GM10847 (cell line): ENCODE data around the gene ZMAT5.

Source experiments
- POLR2A ChIP-seq: IDR thresholded peaks from 2 replicates; pipeline ENCODE4 v1.6.1; 2011; ENCODE audit not compliant: insufficient read length; ENCODE audit errors: extremely low read depth

Gene ZMAT5

GRCh38 chr22:29742326-29742725, 24.5 kb downstream of the ZMAT5 start:
- no peak for TF ChIP-seq POLR2A

- no peak for TF ChIP-seq POLR2A
Measured at GRCh38 chr22:29741926-29742325, 24.9 kb downstream of the ZMAT5 start.

GRCh38 chr22:29740216-29740615, 26.6 kb downstream of the ZMAT5 start:
- TF ChIP-seq POLR2A, result no peak

GRCh38 chr22:29739346-29739875, 27.4 kb downstream of the ZMAT5 start:
- TF ChIP-seq POLR2A, result no peak

GRCh38 chr22:29738118-29738815, 28.5 kb downstream of the ZMAT5 start:
- no peak for TF ChIP-seq POLR2A

GRCh38 chr22:29737251-29738117, 29.3 kb downstream of the ZMAT5 start:
- TF ChIP-seq POLR2A, result no peak

- no peak for TF ChIP-seq POLR2A
Measured at GRCh38 chr22:29735416-29735815, 31.4 kb downstream of the ZMAT5 start.

- no peak for TF ChIP-seq POLR2A
Measured at GRCh38 chr22:29734838-29735237, 32.0 kb downstream of the ZMAT5 start.

GRCh38 chr22:29734406-29734805, 32.4 kb downstream of the ZMAT5 start:
- TF ChIP-seq POLR2A, result no peak

- no peak for TF ChIP-seq POLR2A
Measured at GRCh38 chr22:29733362-29734201, 33.2 kb downstream of the ZMAT5 start.

- no peak for TF ChIP-seq POLR2A
Measured at GRCh38 chr22:29732883-29733282, 33.9 kb downstream of the ZMAT5 start.

GRCh38 chr22:29731058-29731850, 35.6 kb downstream of the ZMAT5 start:
- no peak for TF ChIP-seq POLR2A

GRCh38 chr22:29729161-29729560, 37.6 kb downstream of the ZMAT5 start:
- TF ChIP-seq POLR2A, result no peak

- no peak for TF ChIP-seq POLR2A
Measured at GRCh38 chr22:29727131-29727523, 39.7 kb downstream of the ZMAT5 start.
